H1 (cell line): ENCODE measurements around the gene THAP7. TPM values are rescaled to one million over a fixed set of nuclear protein-coding genes. Genes with fewer than 3 reads are reported as not detected.

ENCODE experiments used
- CTCF ChIA-PET: fragments of 300-600 bp; sonication (Branson Sonifier 250); formaldehyde crosslinking; loops from one replicate; lab custom pipeline; 2021; ENCODE audit not compliant: partially characterized antibody; lab: Charles Lee
- POLR2A ChIA-PET: fragments of 300-600 bp; sonication (Branson Sonifier 250); formaldehyde crosslinking; loops from one replicate; lab custom pipeline; 2021; ENCODE audit warnings: inconsistent platforms; ENCODE audit not compliant: partially characterized antibody; lab: Charles Lee
- DNase-seq, 2 experiments: peaks; one replicate each; pipeline versions ENCODE4 v3.0.0 to v3.0.0-alpha.2; 2010 to 2022; ENCODE audit warnings: low spot score in 2 of 2, low read depth in 1 of 2, mixed read lengths in 1 of 2
- FAIRE-seq: peaks from 2 replicates; lab custom pipeline; 2011; peaks lifted over from hg19 to GRCh38; lab: Jason Lieb, UNC
- H2AFZ ChIP-seq: 2 replicates; pipeline ENCODE4 v1.8.1; 2012; ENCODE audit warnings: low read length, inconsistent platforms
- H2AK5ac ChIP-seq: 2 replicates; pipeline ENCODE4 v1.6.1; 2013; ENCODE audit warnings: low read depth, low read length
- H2BK120ac ChIP-seq: replicated peaks from 2 replicates; pipeline ENCODE3; 2013; ENCODE audit warnings: low read depth, low read length, inconsistent platforms
- H2BK12ac ChIP-seq: 2 replicates; pipeline ENCODE4 v1.6.1; 2013; ENCODE audit warnings: low read depth, low read length
- H2BK15ac ChIP-seq: 2 replicates; pipeline ENCODE4 v1.6.1; 2013; ENCODE audit warnings: low read length
- H2BK20ac ChIP-seq: 2 replicates; pipeline ENCODE4 v1.6.1; 2013; ENCODE audit warnings: low read length
- H2BK5ac ChIP-seq: 2 replicates; pipeline ENCODE4 v1.6.1; 2013; ENCODE audit warnings: low read depth, low read length
- H3K14ac ChIP-seq: 2 replicates; pipeline ENCODE4 v1.6.1; 2013; ENCODE audit warnings: inconsistent platforms; ENCODE audit not compliant: insufficient read length
- H3K18ac ChIP-seq: 2 replicates; pipeline ENCODE4 v1.6.1; 2013; ENCODE audit warnings: low read length; ENCODE audit errors: extremely low read depth
- H3K23ac ChIP-seq: 2 replicates; pipeline ENCODE4 v1.6.1; 2013; ENCODE audit warnings: inconsistent platforms; ENCODE audit not compliant: insufficient read length
- H3K23me2 ChIP-seq: 2 replicates; pipeline ENCODE4 v1.6.1; 2013; ENCODE audit warnings: low read depth, low read length
- H3K27ac ChIP-seq: 2 replicates; pipeline ENCODE4 v1.6.1; 2011; ENCODE audit warnings: low read depth, low read length, inconsistent platforms
- H3K27me3 ChIP-seq, 4 experiments: replicated peaks in 1 of 4; 1 replicate in 1 of 4; 2 replicates in 3 of 4; pipeline versions ENCODE4 v1.6.1 to v1.8.1; 2011 to 2013; ENCODE audit warnings: low read length in 3 of 4, mild to moderate bottlenecking in 3 of 4, inconsistent platforms in 2 of 4, mixed read lengths in 2 of 4, moderate library complexity in 1 of 4; ENCODE audit not compliant: control insufficient read depth in 3 of 4, insufficient read depth in 3 of 4; ENCODE audit errors: extremely low read depth in 1 of 4
- H3K36me3 ChIP-seq, 4 experiments: 2 replicates each; pipeline versions ENCODE4 v1.6.1 to v1.8.1; 2011 to 2013; ENCODE audit warnings: mild to moderate bottlenecking in 4 of 4, low read length in 3 of 4, moderate library complexity in 2 of 4, control low read depth in 1 of 4, inconsistent platforms in 1 of 4; ENCODE audit not compliant: insufficient read depth in 4 of 4, control insufficient read depth in 2 of 4
- H3K4ac ChIP-seq: replicated peaks from 2 replicates; pipeline ENCODE3; 2013; ENCODE audit warnings: low read length, low read depth, mixed read lengths, inconsistent platforms; ENCODE audit not compliant: insufficient read length
- H3K4me1 ChIP-seq, 4 experiments: replicated peaks in 1 of 4; 1 replicate in 1 of 4; 2 replicates in 3 of 4; pipeline versions ENCODE4 v1.6.1 to v1.8.1; 2011 to 2013; ENCODE audit warnings: low read length in 3 of 4, inconsistent platforms in 2 of 4, mixed read lengths in 1 of 4; ENCODE audit not compliant: insufficient read depth in 4 of 4, control insufficient read depth in 3 of 4
- H3K4me2 ChIP-seq, 2 experiments: 2 replicates each; pipeline versions ENCODE4 v1.6.1 to v1.8.1; 2011 to 2013; ENCODE audit warnings: low read depth in 2 of 2, low read length in 2 of 2, control low read depth in 1 of 2, inconsistent platforms in 1 of 2, mild to moderate bottlenecking in 1 of 2; ENCODE audit not compliant: insufficient read depth in 1 of 2
- H3K4me3 ChIP-seq, 4 experiments: fragments of 200-600, 300-600 bp in 1 of 4; sonication (generic), shearing (Covaris generic), sonication (Bioruptor Twin) in 1 of 4; 2 replicates each; pipeline versions ENCODE4 v1.5.1 to v1.8.1; 2011 to 2016; ENCODE audit warnings: low read length in 4 of 4, low read depth in 3 of 4, control low read depth in 2 of 4, inconsistent platforms in 2 of 4, mild to moderate bottlenecking in 2 of 4, mixed read lengths in 1 of 4, moderate library complexity in 1 of 4; ENCODE audit not compliant: insufficient read depth in 2 of 4; ENCODE audit errors: extremely low read depth in 1 of 4
- H3K56ac ChIP-seq: replicated peaks from 2 replicates; pipeline ENCODE3; 2013; ENCODE audit warnings: low read depth, mild to moderate bottlenecking, mixed read lengths, low read length, inconsistent platforms; ENCODE audit not compliant: insufficient read length
- H3K79me1 ChIP-seq: 2 replicates; pipeline ENCODE4 v1.6.1; 2013; ENCODE audit warnings: low read depth, low read length, control low read depth
- H3K79me2 ChIP-seq, 2 experiments: 2 replicates each; pipeline versions ENCODE4 v1.6.1 to v1.8.1; 2012 to 2013; ENCODE audit warnings: low read length in 2 of 2, mild to moderate bottlenecking in 2 of 2, inconsistent platforms in 1 of 2; ENCODE audit not compliant: insufficient read depth in 2 of 2, control insufficient read depth in 1 of 2
- H3K9ac ChIP-seq, 4 experiments: replicated peaks in 1 of 4; 1 replicate in 1 of 4; 2 replicates in 3 of 4; pipeline versions ENCODE4 v1.6.1 to v1.8.1; 2011 to 2013; ENCODE audit warnings: low read depth in 3 of 4, low read length in 3 of 4, control low read depth in 2 of 4, mild to moderate bottlenecking in 2 of 4, moderate library complexity in 2 of 4, inconsistent platforms in 1 of 4; ENCODE audit errors: extremely low read depth in 1 of 4
- H3K9me3 ChIP-seq, 2 experiments: 2 replicates each; pipeline versions ENCODE4 v1.6.1 to v1.8.1; 2012 to 2013; ENCODE audit warnings: mild to moderate bottlenecking in 2 of 2, moderate library complexity in 2 of 2, control low read depth in 1 of 2, inconsistent platforms in 1 of 2, low read depth in 1 of 2, low read length in 1 of 2, mixed read lengths in 1 of 2; ENCODE audit not compliant: insufficient read depth in 2 of 2
- H4K20me1 ChIP-seq, 2 experiments: replicated peaks in 1 of 2; 2 replicates each; pipeline versions ENCODE3 to v1.8.1; 2011 to 2013; ENCODE audit warnings: inconsistent platforms in 2 of 2, low read length in 2 of 2, mild to moderate bottlenecking in 1 of 2; ENCODE audit not compliant: insufficient read depth in 2 of 2, control insufficient read depth in 1 of 2
- H4K5ac ChIP-seq: 2 replicates; pipeline ENCODE4 v1.6.1; 2013; ENCODE audit warnings: low read length, low read depth, mixed read lengths, inconsistent platforms; ENCODE audit not compliant: insufficient read length
- H4K8ac ChIP-seq: 2 replicates; pipeline ENCODE4 v1.8.0; 2013; ENCODE audit warnings: mild to moderate bottlenecking, moderate library complexity, low read length, inconsistent platforms; ENCODE audit not compliant: insufficient read depth; ENCODE audit errors: extremely low read depth
- H4K91ac ChIP-seq: replicated peaks from 2 replicates; pipeline ENCODE3; 2013; ENCODE audit warnings: low read length, mixed read lengths, inconsistent platforms; ENCODE audit not compliant: insufficient read length
- EGR1 ChIP-seq: IDR thresholded peaks from 2 replicates; pipeline ENCODE4 v1.6.1; 2011; ENCODE audit warnings: low read depth, low read length, borderline replicate concordance
- POLR2AphosphoS5 ChIP-seq: IDR thresholded peaks from 2 replicates; pipeline ENCODE4 v1.6.1; 2011; ENCODE audit warnings: low read depth, low read length
- WGBS, 2 experiments: shearing (Covaris generic) in 1 of 2; methylation state at CpG; one replicate each; pipeline versions ENCODE4 v1.1.6 to v1.1.7; 2013 to 2015; ENCODE audit warnings: low lambda C conversion rate in 2 of 2, mixed read lengths in 2 of 2, inconsistent platforms in 1 of 2, low coverage in 1 of 2, missing lambda C conversion rate in 1 of 2; ENCODE audit not compliant: insufficient replicate concordance in 2 of 2, insufficient coverage in 1 of 2, insufficient read length in 1 of 2; ENCODE audit errors: extremely low coverage in 1 of 2, missing lambda C conversion rate in 1 of 2; 5-methylcytosine and 5-hydroxymethylcytosine counted together
- polyA plus RNA-seq, 7 experiments: library from polyadenylated mRNA; depleted of rRNA in 3 of 7; stranded (reverse) in 5 of 7; unstranded in 2 of 7; fragments of >200 nt in 5 of 7; fragments of 200-250 nt in 2 of 7; gene quantifications; 1 replicate in 5 of 7; 2 replicates in 1 of 7; 4 replicates in 1 of 7; pipeline versions ENCODE4 v1.2.1 to v1.2.3, GENCODE V29; 2011 to 2013; ENCODE audit warnings: missing spikeins in 2 of 7, mixed read lengths in 2 of 7
- total RNA-seq: library from RNA; stranded (reverse); fragmentation: NEBNext Ultra II Directional; extraction: Animal tissue kit (Norgen Biotek cat#: 25700); gene quantifications from 2 replicates; pipeline ENCODE4 v1.2.1, GENCODE V29; 2021

THAP7 gene
- total and polyA plus RNA-seq, 2 of the 8 experiments (the other 6 are each of a cell fraction or from before 2014, with no cell fraction given), result 16.9 to 32.5 TPM

DNA sequence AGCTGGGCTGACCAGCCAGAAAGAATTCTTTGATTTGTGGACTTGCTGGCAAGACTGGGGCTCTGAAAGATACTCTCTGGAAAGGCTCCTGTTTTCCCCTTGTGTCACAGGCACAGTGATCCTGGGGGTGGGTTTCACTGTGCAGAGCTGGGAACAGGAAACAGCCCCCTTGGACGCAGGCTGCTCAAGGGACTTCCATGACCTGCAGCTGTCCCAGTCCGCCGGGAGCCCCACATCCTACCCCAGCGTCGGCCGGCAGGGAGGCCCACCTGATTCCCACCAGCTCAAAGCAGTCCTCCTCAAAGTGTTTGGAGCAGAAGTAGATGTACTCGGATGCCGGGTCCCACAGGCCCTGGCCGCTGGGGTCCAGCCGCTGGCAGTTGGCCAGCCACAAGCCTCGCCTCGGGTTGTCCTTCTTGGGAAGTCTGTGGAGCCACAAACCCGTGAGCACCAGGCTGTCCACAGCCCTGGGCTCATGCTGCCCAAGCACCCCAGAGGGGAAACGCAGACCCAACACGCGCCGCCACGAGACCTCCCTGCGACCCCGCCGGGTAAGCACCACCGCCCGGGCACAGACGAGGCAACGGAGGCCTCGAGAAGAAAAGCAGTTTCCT is 824 bp downstream of the THAP7 start:
- Histone ChIP-seq H3K4me1 (peaks cover 0 to 12% (median 8%) of the 10 kb centered on the region in 4 experiments; a peak in 5 of 7 replicates), H2BK12ac (no peak overlapping the region), H3K56ac (peak overlapping the region; percentile 73), H3K79me2 (no peaks in the 10 kb centered on the region; a peak in 1 of 4 replicates), H4K91ac (peak overlapping the region; percentile 61), H2BK5ac (peak overlapping the region; percentile 76; the same call in 1 of the 2 replicates), H2AK5ac (no peak overlapping the region), H3K4me2 (peak overlapping the region; percentile 73 to 82), H3K27ac (peak overlapping the region; percentile 74; the same call in 1 of the 2 replicates), H2BK15ac (0 out of 2 replicates have a peak overlapping the region, but pooled peaks have one; percentile 29), H2BK20ac (no peak overlapping the region), H3K36me3 (peaks cover 2 to 7% (median 4%) of the 10 kb centered on the region in 4 experiments; a peak in 4 of 8 replicates), H3K23me2 (peaks cover 12% of the 10 kb centered on the region; the same call in 1 of the 2 replicates), H3K4ac (peak overlapping the region; percentile 94), H3K14ac (no peak overlapping the region), H3K9ac (peak overlapping the region; percentile 66 to 86 (median 82)), H3K4me3 (peak overlapping the region; percentile 64 to 99 (median 83)), H4K20me1 (peaks cover 6 to 12% of the 10 kb centered on the region in 2 experiments), H3K27me3 (no peaks in the 10 kb centered on the region), H2BK120ac (no peak overlapping the region), H4K8ac (peak overlapping the region; percentile 85; the same call in 1 of the 2 replicates), H4K5ac (peak overlapping the region; percentile 88), H2AFZ (0 out of 2 replicates have a peak overlapping the region, but pooled peaks have one; percentile 9), H3K23ac (no peak overlapping the region), H3K79me1 (peaks cover 2% of the 10 kb centered on the region; the same call in 1 of the 2 replicates), H3K9me3 (no peaks in the 10 kb centered on the region), H3K18ac (0 out of 2 replicates have a peak overlapping the region, but pooled peaks have one; percentile 2)
- TF ChIP-seq EGR1, result no peak
- TF ChIP-seq POLR2AphosphoS5, result peak; percentile 6; the same call in 1 of the 2 replicates
- no peak for FAIRE-seq
- ChIA-PET POLR2A (interaction anchor here (0.9 to 5.5 kb wide), 6 partner anchors 9 to 116 kb away, joined by 3 to 45 read pairs (median 4); partner anchors contain the start of gene LZTR1), CTCF (interaction anchor here (0.6 to 3.0 kb wide), 6 partner anchors 11 to 47 kb away, joined by 3 to 13 read pairs (median 3); partner anchors contain the start of genes AIFM3 and LZTR1)
- 31% methylated on average over 18 of the region's 26 CpGs; no CpG with 5 or more reads in 1 of the 2 experiments for WGBS, 2 experiments
- no peak for DNase-seq
